A549 (cell line): Measurements from ENCODE around the gene CD70. TPM values are rescaled to one million over a fixed set of nuclear protein-coding genes. Genes with fewer than 3 reads are reported as not detected.
"Not testable (repeated sequence)": the region's sequence is repeated elsewhere in the genome, so short reads cannot be mapped to it uniquely, and the experiment has no call there.

Source experiments
- ATAC-seq, 2 experiments: fragments of 200-7000 bp in 1 of 2; fragments of >200 bp in 1 of 2; cut with Nextera tagmentation in 1 of 2; cut with Tn5 transposase in 1 of 2; 3 replicates each; pipeline versions ENCODE4 v1.8.0 to v1.9.1; 2018 to 2020; ENCODE audit warnings: mild to moderate bottlenecking in 1 of 2, moderate library complexity in 1 of 2
- CTCF ChIA-PET: fragments of 300-600 bp; sonication (Branson Sonifier 250); formaldehyde crosslinking; extraction: SDS; loops from one replicate; lab custom pipeline; 2021; ENCODE audit warnings: antibody characterized with exemption, inconsistent platforms; lab: Yijun Ruan, JAX
- POLR2A ChIA-PET: fragments of 350-600 bp; formaldehyde crosslinking; extraction: SDS; loops from one replicate; lab custom pipeline; 2021; ENCODE audit warnings: antibody characterized with exemption, inconsistent platforms; lab: Yijun Ruan, JAX
- DNase-seq, 2 experiments: peaks; one replicate each; pipeline versions ENCODE4 v3.0.0 to v3.0.0-alpha.2; 2011 to 2016; ENCODE audit warnings: low read depth in 1 of 2, low spot score in 1 of 2
- FAIRE-seq: peaks from 2 replicates; lab custom pipeline; 2011; peaks lifted over from hg19 to GRCh38; lab: Jason Lieb, UNC
- H3K27ac ChIP-seq, 2 experiments: fragments of >200 bp; sonication (Bioruptor Twin); formaldehyde crosslinking; 3 replicates each; pipeline ENCODE4 v1.5.1; 2016 to 2017
- H3K4me1 ChIP-seq: fragments of >200 bp; sonication (Bioruptor Twin); formaldehyde crosslinking; 3 replicates; pipeline ENCODE4 v1.6.1; 2016
- H3K4me2 ChIP-seq: fragments of >200 bp; sonication (Bioruptor Twin); formaldehyde crosslinking; 3 replicates; pipeline ENCODE4 v1.6.1; 2016
- H3K4me3 ChIP-seq: fragments of >200 bp; sonication (Bioruptor Twin); formaldehyde crosslinking; 3 replicates; pipeline ENCODE4 v1.5.1; 2016
- H3K9me3 ChIP-seq: fragments of >200 bp; sonication (Bioruptor Twin); formaldehyde crosslinking; 3 replicates; pipeline ENCODE4 v1.6.1; 2016
- CBX8 ChIP-seq: fragments of 200-600 bp; sonication (generic); IDR thresholded peaks from 2 replicates; pipeline ENCODE4 v1.6.1; 2016
- CHD2 ChIP-seq: fragments of 150-350 bp; IDR thresholded peaks from 2 replicates; pipeline ENCODE4 v1.6.1; 2014; ENCODE audit warnings: low read length; ENCODE audit not compliant: partially characterized antibody
- FOSB ChIP-seq: fragments of 250-450 bp; sonication (Bioruptor Pico); IDR thresholded peaks from 2 replicates; pipeline ENCODE4 v1.5.0; 2020; ENCODE audit warnings: mild to moderate bottlenecking, moderate library complexity
- HOXA7 ChIP-seq: fragments of 250-450 bp; sonication (Bioruptor Pico); IDR thresholded peaks from 2 replicates; pipeline ENCODE4 v1.5.0; 2020; ENCODE audit warnings: mild to moderate bottlenecking, moderate library complexity
- RAD21 ChIP-seq, 2 experiments: fragments of >200 bp in 1 of 2; sonication (Bioruptor Twin) in 1 of 2; formaldehyde crosslinking in 1 of 2; IDR thresholded peaks in 1 of 2; conservative IDR thresholded peaks in 1 of 2; 2 replicates in 1 of 2; 3 replicates in 1 of 2; pipeline ENCODE4 v1.6.1; 2012 to 2018; ENCODE audit warnings: inconsistent platforms in 1 of 2
- RFX5 ChIP-seq: fragments of 450-650 bp; IDR thresholded peaks from 2 replicates; pipeline ENCODE4 v1.7.1; 2014; ENCODE audit warnings: antibody characterized with exemption, mild to moderate bottlenecking, moderate library complexity
- SMC3 ChIP-seq: fragments of >200 bp; sonication (Bioruptor Twin); formaldehyde crosslinking; IDR thresholded peaks from 3 replicates; pipeline ENCODE4 v1.6.1; 2018; ENCODE audit warnings: inconsistent platforms
- SREBF2 ChIP-seq: fragments of 450-650 bp; IDR thresholded peaks from 2 replicates; pipeline ENCODE4 v1.6.1; 2014; ENCODE audit warnings: mild to moderate bottlenecking, moderate library complexity
- ZFP36 ChIP-seq: fragments of 450-650 bp; IDR thresholded peaks from 2 replicates; pipeline ENCODE4 v1.6.1; 2014; ENCODE audit warnings: borderline replicate concordance; ENCODE audit not compliant: partially characterized antibody
- ZSCAN20 ChIP-seq: fragments of 250-450 bp; sonication (Bioruptor Pico); IDR thresholded peaks from 2 replicates; pipeline ENCODE4 v1.8.0; 2022; ENCODE audit warnings: mild to moderate bottlenecking, moderate library complexity
- WGBS: methylation state at CpG from one replicate; pipeline ENCODE4 v1.1.6; 2017; ENCODE audit errors: missing lambda C conversion rate; 5-methylcytosine and 5-hydroxymethylcytosine counted together
- polyA plus RNA-seq, 4 experiments: library from polyadenylated mRNA; depleted of rRNA in 3 of 4; stranded (reverse); fragments of >200 nt; fragmentation: RNase III in 1 of 4; extraction: RNeasy Plus Mini Kit Qiagen cat#74134 plus additional on column Dnase treatment in 1 of 4; gene quantifications; 2 replicates in 3 of 4; 3 replicates in 1 of 4; pipeline ENCODE4 v1.2.3, GENCODE V29; 2011 to 2017
- TF ChIP-seq, protein P1 (sequence below): fragments of >200 bp; sonication (Bioruptor Twin); formaldehyde crosslinking; IDR thresholded peaks from 3 replicates; pipeline ENCODE4 v1.5.1; 2016
- TF ChIP-seq, protein P2 (sequence below): IDR thresholded peaks from 2 replicates; pipeline ENCODE4 v1.6.1; 2012

CD70 gene
- polyA plus RNA-seq, 2 of the 4 experiments (the other 2 are of a cell fraction) = 7.7 to 35.7 TPM

DNA sequence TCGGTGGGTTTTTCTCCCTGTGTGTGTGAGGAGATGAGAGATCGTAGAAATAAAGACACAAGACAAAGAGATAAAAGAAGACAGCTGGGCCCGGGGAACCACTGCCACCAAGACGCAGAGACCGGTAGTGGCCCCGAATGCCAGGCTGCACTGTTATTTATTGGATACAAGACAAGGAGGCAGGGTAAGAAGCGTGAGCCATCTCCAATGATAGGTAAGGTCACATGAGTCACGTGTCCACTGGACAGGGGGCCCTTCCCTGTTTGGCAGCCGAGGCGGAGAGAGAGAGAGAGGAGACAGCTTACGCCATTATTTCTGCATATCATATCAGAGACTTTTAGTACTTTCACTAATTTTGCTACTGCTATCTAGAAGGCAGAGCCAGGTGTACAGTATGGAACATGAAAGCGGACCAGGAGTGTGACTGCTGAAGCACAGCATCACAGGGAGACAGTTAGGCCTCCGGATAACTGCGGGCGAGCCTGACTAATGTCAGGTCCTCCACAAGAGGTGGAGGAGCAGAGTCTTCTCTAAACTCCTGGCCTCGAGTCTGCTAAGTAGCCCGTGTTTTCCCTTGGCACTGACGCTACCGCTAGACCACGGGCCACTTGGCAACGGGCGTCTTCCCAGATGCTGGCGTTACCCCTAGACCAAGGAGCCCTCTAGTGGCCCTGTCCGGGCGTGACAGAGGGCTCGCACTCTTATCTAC, 42.0 kb upstream of the CD70 start:
- WGBS = 39% methylated on average over 26 of the region's 26 CpGs
- not testable (repeated sequence) for H3K4me3 ChIP-seq, FAIRE-seq, H3K9me3 ChIP-seq, H3K4me1 ChIP-seq
- peak in 1 of 2 experiments; percentile 83; a peak in 3 of 6 replicates for ATAC-seq
- peak in 1 of 2 experiments; percentile 73 for DNase-seq
- peak overlapping the region; percentile 69 for H3K4me2 ChIP-seq
- H3K27ac ChIP-seq = peak overlapping the region in 1 of 2 experiments; percentile 49; a peak in 1 of 6 replicates
- ChIA-PET POLR2A (interaction anchor here (0.5 to 1.2 kb wide), 2 partner anchors 101 to 137 kb away, joined by 3 to 4 read pairs; no protein-coding TSS in a partner anchor), CTCF (interaction anchor here (0.6 to 3.1 kb wide), 33 partner anchors 11 to 232 kb away, joined by 3 to 31 read pairs (median 4); partner anchors contain the start of gene C3)
- TF ChIP-seq, protein P1, sequence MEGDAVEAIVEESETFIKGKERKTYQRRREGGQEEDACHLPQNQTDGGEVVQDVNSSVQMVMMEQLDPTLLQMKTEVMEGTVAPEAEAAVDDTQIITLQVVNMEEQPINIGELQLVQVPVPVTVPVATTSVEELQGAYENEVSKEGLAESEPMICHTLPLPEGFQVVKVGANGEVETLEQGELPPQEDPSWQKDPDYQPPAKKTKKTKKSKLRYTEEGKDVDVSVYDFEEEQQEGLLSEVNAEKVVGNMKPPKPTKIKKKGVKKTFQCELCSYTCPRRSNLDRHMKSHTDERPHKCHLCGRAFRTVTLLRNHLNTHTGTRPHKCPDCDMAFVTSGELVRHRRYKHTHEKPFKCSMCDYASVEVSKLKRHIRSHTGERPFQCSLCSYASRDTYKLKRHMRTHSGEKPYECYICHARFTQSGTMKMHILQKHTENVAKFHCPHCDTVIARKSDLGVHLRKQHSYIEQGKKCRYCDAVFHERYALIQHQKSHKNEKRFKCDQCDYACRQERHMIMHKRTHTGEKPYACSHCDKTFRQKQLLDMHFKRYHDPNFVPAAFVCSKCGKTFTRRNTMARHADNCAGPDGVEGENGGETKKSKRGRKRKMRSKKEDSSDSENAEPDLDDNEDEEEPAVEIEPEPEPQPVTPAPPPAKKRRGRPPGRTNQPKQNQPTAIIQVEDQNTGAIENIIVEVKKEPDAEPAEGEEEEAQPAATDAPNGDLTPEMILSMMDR = peak; percentile 62
- TF ChIP-seq SMC3 (peak; percentile 76), RAD21 (conservative IDR thresholded peaks at IDR 0.05 in 1 of 2, IDR thresholded peaks at IDR 0.05 in 1 of 2) (peak; percentile 78 to 80)

DNA sequence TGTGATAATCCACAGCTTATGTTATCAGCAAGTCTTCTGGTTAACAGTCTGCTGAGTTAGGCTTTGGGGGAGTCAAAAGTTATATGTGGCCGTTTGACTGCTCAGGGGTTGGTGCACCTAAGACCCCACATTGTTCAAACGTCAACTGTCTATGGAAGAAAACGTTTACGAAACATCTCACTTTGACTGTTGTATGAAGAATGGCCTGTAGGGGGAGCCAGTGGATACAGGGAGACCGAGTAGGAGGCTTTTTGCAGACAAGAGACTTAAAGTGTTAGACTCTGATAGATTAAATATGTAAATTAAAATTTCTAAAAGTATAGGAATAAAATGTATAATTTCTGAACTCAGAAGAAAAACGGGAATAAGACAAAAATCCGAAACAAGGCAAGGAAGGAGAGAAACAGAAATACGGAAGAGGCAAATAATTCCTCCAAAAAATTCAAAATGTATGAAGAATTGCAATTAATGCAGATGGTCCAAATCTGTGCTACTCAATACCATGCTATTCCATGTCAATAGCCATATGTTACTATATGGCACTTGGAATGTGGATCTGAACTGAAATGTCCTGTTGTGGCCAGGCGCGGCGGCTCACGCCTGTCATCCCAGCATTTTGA, 41.2 kb upstream of the CD70 start:
- peak; percentile 23 for FAIRE-seq
- peak; percentile 71 to 80; a peak in 5 of 6 replicates for ATAC-seq
- POLR2A ChIA-PET = no interaction called here

DNA sequence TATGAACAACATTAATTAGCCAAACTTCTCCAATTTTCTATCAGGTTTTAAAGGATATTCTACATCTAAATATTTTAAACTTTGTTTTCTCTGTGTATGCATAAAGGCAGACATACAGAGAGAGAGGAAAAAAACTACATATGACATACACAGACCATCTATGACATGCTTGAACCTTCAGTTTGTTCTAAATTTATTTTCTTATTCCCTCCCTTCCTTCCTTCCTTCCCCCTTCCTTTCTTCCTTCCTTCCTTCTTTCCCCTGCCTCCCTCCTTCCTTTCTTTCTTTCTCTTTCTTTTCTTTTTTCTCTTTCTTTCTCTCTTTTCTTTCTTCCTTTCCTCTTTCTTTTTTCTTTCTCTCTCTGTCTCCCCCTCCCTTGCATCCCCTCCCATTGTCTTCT, 35.8 kb upstream of the CD70 start:
- Histone ChIP-seq H3K4me2 (no peak overlapping the region), H3K4me3 (no peak overlapping the region), H3K9me3 (0 out of 3 replicates have a peak, but pooled peaks cover 2% of the 10 kb centered on the region), H3K4me1 (no peaks in the 10 kb centered on the region), H3K27ac (no peak overlapping the region)
- CTCF ChIA-PET = no interaction called here
- FAIRE-seq (no peak), ATAC-seq (no peak), DNase-seq (no peak)
- no peak for TF ChIP-seq SREBF2
- TF ChIP-seq HOXA7 (CRISPR knock-in tag) = no peak
- no peak for TF ChIP-seq CBX8
- TF ChIP-seq ZFP36 = peak; percentile 74
- TF ChIP-seq ZSCAN20 (CRISPR knock-in tag) = no peak
- TF ChIP-seq CHD2 = no peak
- TF ChIP-seq FOSB (CRISPR knock-in tag) = no peak
- TF ChIP-seq, protein P1 = no peak
- POLR2A ChIA-PET = no interaction called here

More for the DNA sequence above, 41.2 kb upstream of the CD70 start:
- H3K4me1 ChIP-seq = no peaks in the 10 kb centered on the region
- H3K27ac ChIP-seq = no peak overlapping the region
- CTCF ChIA-PET = interaction anchor here (0.6 to 3.1 kb wide), 28 partner anchors 9 to 567 kb away, joined by 3 to 31 read pairs (median 4); no protein-coding TSS in a partner anchor
- no peak overlapping the region for H3K4me3 ChIP-seq
- H3K9me3 ChIP-seq = no peaks in the 10 kb centered on the region
- DNase-seq = peak; percentile 25 to 79
- WGBS = 42% methylated on average over 12 of the region's 12 CpGs
- TF ChIP-seq RAD21 (conservative IDR thresholded peaks at IDR 0.05 in 1 of 2, IDR thresholded peaks at IDR 0.05 in 1 of 2) (peak; percentile 55 to 73; a peak in 4 of 5 replicates), SMC3 (peak; percentile 64), RFX5 (no peak)
- TF ChIP-seq, protein P2, sequence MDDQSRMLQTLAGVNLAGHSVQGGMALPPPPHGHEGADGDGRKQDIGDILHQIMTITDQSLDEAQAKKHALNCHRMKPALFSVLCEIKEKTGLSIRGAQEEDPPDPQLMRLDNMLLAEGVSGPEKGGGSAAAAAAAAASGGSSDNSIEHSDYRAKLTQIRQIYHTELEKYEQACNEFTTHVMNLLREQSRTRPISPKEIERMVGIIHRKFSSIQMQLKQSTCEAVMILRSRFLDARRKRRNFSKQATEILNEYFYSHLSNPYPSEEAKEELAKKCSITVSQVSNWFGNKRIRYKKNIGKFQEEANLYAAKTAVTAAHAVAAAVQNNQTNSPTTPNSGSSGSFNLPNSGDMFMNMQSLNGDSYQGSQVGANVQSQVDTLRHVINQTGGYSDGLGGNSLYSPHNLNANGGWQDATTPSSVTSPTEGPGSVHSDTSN = no peak
- TF ChIP-seq, protein P1 = peak; percentile 71
- no peak overlapping the region for H3K4me2 ChIP-seq
